KMS-11 (cell line): ENCODE measurements around the gene UTP4.

Source experiments
- H2AFZ ChIP-seq: fragments of 200-600 bp; sonication (generic); 2 replicates; pipeline ENCODE4 v1.6.1; 2016; ENCODE audit warnings: antibody characterized with exemption, mixed run types, low read depth
- H3K27ac ChIP-seq: fragments of 200-600 bp; sonication (generic); 2 replicates; pipeline ENCODE4 v1.6.1; 2016; ENCODE audit warnings: mild to moderate bottlenecking, mixed run types
- H3K27me3 ChIP-seq: fragments of 200-600 bp; sonication (generic); 2 replicates; pipeline ENCODE4 v1.6.1; 2017; ENCODE audit warnings: mild to moderate bottlenecking, low read depth, mixed run types, moderate library complexity; ENCODE audit not compliant: insufficient read depth
- H3K36me3 ChIP-seq: fragments of 200-600 bp; sonication (generic); 2 replicates; pipeline ENCODE4 v1.6.1; 2017; ENCODE audit warnings: mild to moderate bottlenecking, mixed run types; ENCODE audit not compliant: insufficient read depth
- H3K4me1 ChIP-seq: fragments of 200-600 bp; sonication (generic); 2 replicates; pipeline ENCODE4 v1.6.1; 2016; ENCODE audit warnings: mild to moderate bottlenecking, low read depth, mixed run types; ENCODE audit not compliant: poor library complexity, severe bottlenecking
- H3K4me2 ChIP-seq: fragments of 200-600 bp; sonication (generic); 2 replicates; pipeline ENCODE4 v1.7.0; 2016; ENCODE audit warnings: mild to moderate bottlenecking, mixed run types
- H3K4me3 ChIP-seq: fragments of 200-600 bp; sonication (generic); IDR thresholded peaks from 2 replicates; pipeline ENCODE4 v1.6.1; 2017; ENCODE audit warnings: low read depth, low read length, mixed read lengths; ENCODE audit not compliant: insufficient read depth
- H3K79me2 ChIP-seq: fragments of 200-600 bp; sonication (generic); 2 replicates; pipeline ENCODE4 v1.6.1; 2016; ENCODE audit warnings: low read depth, mixed run types; ENCODE audit not compliant: insufficient read depth
- H3K9ac ChIP-seq: fragments of 200-600 bp; sonication (generic); 2 replicates; pipeline ENCODE4 v1.6.1; 2016; ENCODE audit warnings: mild to moderate bottlenecking, mixed run types
- H4K20me1 ChIP-seq: fragments of 200-600 bp; sonication (generic); 2 replicates; pipeline ENCODE4 v1.6.1; 2016; ENCODE audit warnings: mild to moderate bottlenecking, mixed run types; ENCODE audit not compliant: insufficient read depth
- CTCF ChIP-seq: fragments of 200-600 bp; sonication (generic); conservative IDR thresholded peaks from 2 replicates; pipeline ENCODE4 v1.6.1; 2017; ENCODE audit warnings: low read depth, mild to moderate bottlenecking, antibody characterized with exemption, low read length, moderate library complexity, mixed read lengths

Gene UTP4

GRCh38 chr16:69176033-69176800 is 43.8 kb downstream of the UTP4 start:
- peaks cover 37% of the 10 kb centered on the region for H3K4me1 ChIP-seq
- H3K4me3 ChIP-seq: no peak overlapping the region
- H3K27ac ChIP-seq: no peak overlapping the region
- H3K79me2 ChIP-seq: no peaks in the 10 kb centered on the region
- no peaks in the 10 kb centered on the region for H4K20me1 ChIP-seq
- no peak overlapping the region for H3K4me2 ChIP-seq
- no peak overlapping the region for H3K9ac ChIP-seq
- H3K36me3 ChIP-seq: no peaks in the 10 kb centered on the region
- TF ChIP-seq CTCF: no peak
- no peak overlapping the region for H2AFZ ChIP-seq
- no peaks in the 10 kb centered on the region for H3K27me3 ChIP-seq

- no peaks in the 10 kb centered on the region for H3K36me3 ChIP-seq
- H3K4me1 ChIP-seq: peaks cover 70% of the 10 kb centered on the region
- H2AFZ ChIP-seq: no peak overlapping the region
- peak overlapping the region; percentile 45 for H3K4me2 ChIP-seq
- H3K27me3 ChIP-seq: peaks cover 3% of the 10 kb centered on the region; the same call in 1 of the 2 replicates
- H3K9ac ChIP-seq: no peak overlapping the region
- H3K79me2 ChIP-seq: no peaks in the 10 kb centered on the region
- H3K27ac ChIP-seq: peak overlapping the region; percentile 75
- no peak overlapping the region for H3K4me3 ChIP-seq
- H4K20me1 ChIP-seq: no peaks in the 10 kb centered on the region
- no peak for TF ChIP-seq CTCF
Observed at GRCh38 chr16:69179328-69180010, 47.0 kb downstream of the UTP4 start.

- H3K27ac ChIP-seq: peak overlapping the region; percentile 75
- H3K4me1 ChIP-seq: peaks cover 75% of the 10 kb centered on the region
- peak overlapping the region; percentile 45 for H3K4me2 ChIP-seq
- no peaks in the 10 kb centered on the region for H3K36me3 ChIP-seq
- no peak overlapping the region for H2AFZ ChIP-seq
- no peak overlapping the region for H3K4me3 ChIP-seq
- H3K9ac ChIP-seq: no peak overlapping the region
- no peak for TF ChIP-seq CTCF
- no peaks in the 10 kb centered on the region for H3K79me2 ChIP-seq
- peaks cover 3% of the 10 kb centered on the region; the same call in 1 of the 2 replicates for H3K27me3 ChIP-seq
- H4K20me1 ChIP-seq: no peaks in the 10 kb centered on the region
Observed at GRCh38 chr16:69180011-69180338, 47.5 kb downstream of the UTP4 start.

- no peak for TF ChIP-seq CTCF
Observed at GRCh38 chr16:69182730-69183416, 50.4 kb downstream of the UTP4 start.

More at GRCh38 chr16:69182730-69183416, 50.4 kb downstream of the UTP4 start:
- peaks cover 3% of the 10 kb centered on the region; the same call in 1 of the 2 replicates for H3K27me3 ChIP-seq
- no peaks in the 10 kb centered on the region for H4K20me1 ChIP-seq
- peaks cover 89% of the 10 kb centered on the region for H3K4me1 ChIP-seq
- H3K79me2 ChIP-seq: no peaks in the 10 kb centered on the region
- H3K9ac ChIP-seq: no peak overlapping the region; the same call in 1 of the 2 replicates
- H3K27ac ChIP-seq: peak overlapping the region; percentile 34; the same call in 1 of the 2 replicates
- H3K4me2 ChIP-seq: peak overlapping the region; percentile 59
- no peaks in the 10 kb centered on the region for H3K36me3 ChIP-seq
- H3K4me3 ChIP-seq: no peak overlapping the region
- H2AFZ ChIP-seq: no peak overlapping the region
